CD4-positive, alpha-beta T cell (primary cell): ENCODE results near the gene PLA2R1. TPM values are rescaled to one million over a fixed set of nuclear protein-coding genes. Genes with fewer than 3 reads are reported as not detected.

Experiments
- ATAC-seq: fragments of 200-7000 bp; cut with Tn5 transposase; one replicate; pipeline ENCODE4 v1.10.0; 2022; ENCODE audit warnings: mild to moderate bottlenecking; ENCODE audit not compliant: poor library complexity
- CTCF ChIA-PET: fragments of 350-600 bp; sonication (Branson Sonifier 250); formaldehyde crosslinking; loops from one replicate; lab custom pipeline; 2021; ENCODE audit warnings: antibody characterized with exemption, inconsistent platforms; lab: Charles Lee
- POLR2A ChIA-PET: fragments of 350-600 bp; sonication (Branson Sonifier 250); formaldehyde crosslinking; loops from one replicate; lab custom pipeline; 2021; ENCODE audit warnings: antibody characterized with exemption, inconsistent platforms; lab: Charles Lee
- DNase-seq, 14 experiments: peaks; one replicate each; pipeline ENCODE4 v3.0.0-alpha.2; 2013 to 2020; ENCODE audit warnings: mixed read lengths in 2 of 14
- H3K27ac ChIP-seq, 2 donors: one replicate each; pipeline versions ENCODE4 v1.5.1 to v1.7.0; 2013; ENCODE audit warnings: low read length in 2 of 2, low read depth in 1 of 2, mild to moderate bottlenecking in 1 of 2
- H3K27me3 ChIP-seq, 2 experiments: 1 replicate in 1 of 2; 2 replicates in 1 of 2; pipeline versions ENCODE4 v1.6.1 to v1.7.0; 2013; ENCODE audit warnings: low read length in 2 of 2, control low read depth in 1 of 2, mild to moderate bottlenecking in 1 of 2, moderate library complexity in 1 of 2; ENCODE audit not compliant: insufficient read depth in 2 of 2, control insufficient read depth in 1 of 2
- H3K36me3 ChIP-seq: one replicate; pipeline ENCODE4 v1.6.1; 2013; ENCODE audit warnings: low read length, control low read depth; ENCODE audit not compliant: insufficient read depth
- H3K4me1 ChIP-seq: one replicate; pipeline ENCODE4 v1.6.1; 2013; ENCODE audit warnings: low read length, control low read depth; ENCODE audit not compliant: insufficient read depth
- H3K4me3 ChIP-seq: one replicate; pipeline ENCODE4 v1.5.1; 2013; ENCODE audit warnings: mild to moderate bottlenecking, low read length, moderate library complexity
- H3K9me3 ChIP-seq, 2 experiments: 1 replicate in 1 of 2; 2 replicates in 1 of 2; pipeline versions ENCODE4 v1.6.1 to v1.7.0; 2013; ENCODE audit warnings: low read length in 2 of 2, mild to moderate bottlenecking in 2 of 2, control low read depth in 1 of 2, moderate library complexity in 1 of 2; ENCODE audit not compliant: control insufficient read depth in 1 of 2, insufficient read depth in 1 of 2
- H3K27ac Mint-ChIP-seq: one replicate; pipeline ENCODE4 v1.8.0; 2020; ENCODE audit warnings: mixed read lengths
- H3K27me3 Mint-ChIP-seq: one replicate; pipeline ENCODE4 v1.8.0; 2021; ENCODE audit warnings: mixed read lengths
- H3K36me3 Mint-ChIP-seq: one replicate; pipeline ENCODE4 v1.8.0; 2021; ENCODE audit warnings: low read depth, mixed read lengths
- H3K4me1 Mint-ChIP-seq: one replicate; pipeline ENCODE4 v1.8.0; 2021; ENCODE audit warnings: low read depth, mixed read lengths
- H3K4me3 Mint-ChIP-seq: one replicate; pipeline ENCODE4 v1.8.0; 2020; ENCODE audit warnings: mild to moderate bottlenecking, mixed read lengths
- H3K9me3 Mint-ChIP-seq: one replicate; pipeline ENCODE4 v1.8.0; 2020; ENCODE audit warnings: mixed read lengths
- intact Hi-C, 2 experiments: fragments of 100-400 bp; cut with DNase I in 1 of 2; cut with micrococcal nuclease in 1 of 2; formaldehyde crosslinking; loops; one replicate each; pipeline versions ENCODE4 v1.15.1 to v1.9.0; 2023 to 2025; cut with DNase I, micrococcal nuclease
- total RNA-seq, 174 experiments: library from RNA in 2 of 174; stranded (reverse) in 2 of 174; gene quantifications; one replicate each; pipeline ENCODE4 v1.2.3 and lab custom pipeline; 2021 to 2026
- TF ChIP-seq, protein P1 (sequence below): fragments of 200-600 bp; IDR thresholded peaks from one replicate; pipeline ENCODE4 v1.8.0; 2022; ENCODE audit warnings: antibody characterized with exemption, mild to moderate bottlenecking

PLA2R1 gene
- total RNA-seq, 2 experiments from 2014 or later: not detected

DNA sequence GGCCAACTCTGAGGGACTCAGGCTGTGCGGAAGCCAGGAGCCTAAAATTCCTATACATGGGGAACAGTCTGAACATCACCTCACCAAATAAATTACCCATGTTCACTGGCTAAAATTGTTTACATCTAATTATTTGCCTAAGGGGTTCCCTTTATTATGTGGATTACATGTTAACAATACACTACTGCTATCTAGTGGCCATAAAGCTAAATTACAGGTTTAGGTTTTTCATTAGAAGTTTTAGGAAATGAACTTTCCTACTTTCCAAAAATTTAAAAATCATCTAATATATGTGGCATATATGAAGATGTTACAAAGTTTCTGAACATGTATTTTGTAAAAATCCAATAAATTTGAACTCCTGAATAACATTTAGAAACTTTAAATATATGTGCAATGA, 40.3 kb downstream of the PLA2R1 start:
- Mint-ChIP-seq H3K27me3 (no peaks in the 10 kb centered on the region), H3K4me3 (no peak overlapping the region), H3K36me3 (no peaks in the 10 kb centered on the region), H3K4me1 (no peaks in the 10 kb centered on the region), H3K27ac (no peak overlapping the region), H3K9me3 (peaks cover 3% of the 10 kb centered on the region)
- ATAC-seq (no peak), DNase-seq (no peak)
- POLR2A ChIA-PET: no interaction called here
- TF ChIP-seq, protein P1, sequence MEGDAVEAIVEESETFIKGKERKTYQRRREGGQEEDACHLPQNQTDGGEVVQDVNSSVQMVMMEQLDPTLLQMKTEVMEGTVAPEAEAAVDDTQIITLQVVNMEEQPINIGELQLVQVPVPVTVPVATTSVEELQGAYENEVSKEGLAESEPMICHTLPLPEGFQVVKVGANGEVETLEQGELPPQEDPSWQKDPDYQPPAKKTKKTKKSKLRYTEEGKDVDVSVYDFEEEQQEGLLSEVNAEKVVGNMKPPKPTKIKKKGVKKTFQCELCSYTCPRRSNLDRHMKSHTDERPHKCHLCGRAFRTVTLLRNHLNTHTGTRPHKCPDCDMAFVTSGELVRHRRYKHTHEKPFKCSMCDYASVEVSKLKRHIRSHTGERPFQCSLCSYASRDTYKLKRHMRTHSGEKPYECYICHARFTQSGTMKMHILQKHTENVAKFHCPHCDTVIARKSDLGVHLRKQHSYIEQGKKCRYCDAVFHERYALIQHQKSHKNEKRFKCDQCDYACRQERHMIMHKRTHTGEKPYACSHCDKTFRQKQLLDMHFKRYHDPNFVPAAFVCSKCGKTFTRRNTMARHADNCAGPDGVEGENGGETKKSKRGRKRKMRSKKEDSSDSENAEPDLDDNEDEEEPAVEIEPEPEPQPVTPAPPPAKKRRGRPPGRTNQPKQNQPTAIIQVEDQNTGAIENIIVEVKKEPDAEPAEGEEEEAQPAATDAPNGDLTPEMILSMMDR: no peak
- H3K4me1 ChIP-seq: no peaks in the 10 kb centered on the region
- no peak overlapping the region for H3K27ac ChIP-seq
- no peak overlapping the region for H3K4me3 ChIP-seq
- CTCF ChIA-PET: no interaction called here
- H3K9me3 ChIP-seq: peaks cover 9 to 11% of the 10 kb centered on the region in 2 experiments
- H3K27me3 ChIP-seq: peaks cover 0 to 6% of the 10 kb centered on the region in 2 experiments
- H3K36me3 ChIP-seq: no peaks in the 10 kb centered on the region
- intact Hi-C loops: no loop called here

DNA sequence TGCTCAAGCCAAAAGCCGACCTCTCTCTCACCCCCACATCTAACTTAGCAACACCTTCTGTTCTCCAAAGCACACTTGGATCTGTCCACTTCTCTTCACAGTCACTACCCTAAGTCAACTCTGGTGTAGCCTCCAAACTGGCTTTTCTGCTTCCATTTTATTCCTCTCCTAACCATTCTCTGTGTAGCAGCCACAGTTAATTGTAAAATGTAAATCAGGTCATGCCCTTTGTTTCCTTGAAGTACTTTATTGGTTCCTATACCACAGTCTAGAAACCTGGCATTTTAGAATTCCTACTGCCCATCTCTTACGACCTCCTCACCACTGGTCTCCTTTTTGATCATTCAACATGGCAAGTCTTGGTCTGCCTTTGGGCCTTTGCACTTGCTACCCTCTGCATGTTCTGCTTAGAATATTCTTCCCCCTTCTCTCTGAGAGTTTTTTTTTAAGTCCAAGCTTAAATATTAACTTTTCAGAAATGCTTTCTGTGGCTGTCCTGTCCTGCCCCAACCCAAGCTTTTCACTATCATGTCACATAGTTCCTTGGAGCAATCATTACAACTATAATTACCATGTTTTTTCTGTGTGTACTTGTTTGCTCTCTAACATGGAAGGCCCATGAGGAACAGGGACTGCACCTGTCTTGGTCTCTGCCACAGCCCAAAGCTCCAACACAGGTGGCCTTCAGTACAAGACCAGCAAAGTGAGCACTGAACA, 42.9 kb downstream of the PLA2R1 start:
- H3K9me3 ChIP-seq: peaks cover 8 to 11% of the 10 kb centered on the region in 2 experiments
- ChIA-PET CTCF (no interaction called here), POLR2A (no interaction called here)
- no peaks in the 10 kb centered on the region for H3K4me1 ChIP-seq
- no peak overlapping the region for H3K4me3 ChIP-seq
- peaks cover 0 to 5% of the 10 kb centered on the region in 2 experiments for H3K27me3 ChIP-seq
- H3K27ac ChIP-seq: no peak overlapping the region
- Mint-ChIP-seq H3K27me3 (no peaks in the 10 kb centered on the region), H3K9me3 (peaks cover 3% of the 10 kb centered on the region), H3K27ac (no peak overlapping the region), H3K36me3 (no peaks in the 10 kb centered on the region), H3K4me3 (no peak overlapping the region), H3K4me1 (no peaks in the 10 kb centered on the region)
- ATAC-seq: no peak
- no peak for DNase-seq
- TF ChIP-seq, protein P1: no peak
- intact Hi-C loops: no loop called here
- H3K36me3 ChIP-seq: no peaks in the 10 kb centered on the region

DNA sequence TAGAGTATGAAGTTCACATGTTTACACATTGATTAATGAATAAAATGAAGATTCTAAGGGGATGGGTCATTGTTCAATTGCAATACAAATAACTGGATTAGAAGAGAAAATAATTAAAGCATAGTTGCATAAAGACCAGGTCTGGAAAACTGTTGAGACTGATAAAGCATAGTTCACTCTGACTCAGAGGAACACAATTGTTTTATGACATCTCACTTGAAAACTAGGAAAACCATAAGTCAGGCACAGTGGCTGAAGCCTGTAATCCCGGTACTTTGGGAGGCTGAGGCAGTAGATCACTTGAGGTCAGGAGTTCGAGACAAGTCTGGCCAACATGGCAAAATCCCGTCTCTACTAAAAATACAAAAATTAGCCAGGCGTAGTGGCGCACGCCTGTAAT, 46.7 kb downstream of the PLA2R1 start:
- Histone ChIP-seq H3K27ac (no peak overlapping the region), H3K27me3 (no peaks in the 10 kb centered on the region), H3K4me1 (no peaks in the 10 kb centered on the region), H3K9me3 (no peaks in the 10 kb centered on the region), H3K36me3 (no peaks in the 10 kb centered on the region), H3K4me3 (no peak overlapping the region)
- TF ChIP-seq, protein P1: no peak
- ATAC-seq (no peak), DNase-seq (no peak)
- POLR2A ChIA-PET: no interaction called here
- no peaks in the 10 kb centered on the region for H3K36me3 Mint-ChIP-seq
- no peaks in the 10 kb centered on the region for H3K9me3 Mint-ChIP-seq
- H3K27ac Mint-ChIP-seq: no peak overlapping the region
- no peaks in the 10 kb centered on the region for H3K27me3 Mint-ChIP-seq
- H3K4me1 Mint-ChIP-seq: no peaks in the 10 kb centered on the region
- CTCF ChIA-PET: interaction anchor here (0.6 kb wide), 1 partner anchor 908 kb away, joined by 3 read pairs; no protein-coding TSS in a partner anchor
- H3K4me3 Mint-ChIP-seq: no peak overlapping the region
- intact Hi-C loops: no loop called here
